GM21423 (cell line): ENCODE results near the gene COA1.
"Not testable (repeated sequence)": the region's sequence is repeated elsewhere in the genome, so short reads cannot be mapped to it uniquely, and the experiment has no call there.

ENCODE experiments used
- ATAC-seq: cut with Tn5 transposase; IDR thresholded peaks from one replicate; pipeline ENCODE4 v1.9.1; 2021; ENCODE audit warnings: mild to moderate bottlenecking, moderate library complexity; ENCODE audit not compliant: unreplicated experiment

The COA1 gene

DNA sequence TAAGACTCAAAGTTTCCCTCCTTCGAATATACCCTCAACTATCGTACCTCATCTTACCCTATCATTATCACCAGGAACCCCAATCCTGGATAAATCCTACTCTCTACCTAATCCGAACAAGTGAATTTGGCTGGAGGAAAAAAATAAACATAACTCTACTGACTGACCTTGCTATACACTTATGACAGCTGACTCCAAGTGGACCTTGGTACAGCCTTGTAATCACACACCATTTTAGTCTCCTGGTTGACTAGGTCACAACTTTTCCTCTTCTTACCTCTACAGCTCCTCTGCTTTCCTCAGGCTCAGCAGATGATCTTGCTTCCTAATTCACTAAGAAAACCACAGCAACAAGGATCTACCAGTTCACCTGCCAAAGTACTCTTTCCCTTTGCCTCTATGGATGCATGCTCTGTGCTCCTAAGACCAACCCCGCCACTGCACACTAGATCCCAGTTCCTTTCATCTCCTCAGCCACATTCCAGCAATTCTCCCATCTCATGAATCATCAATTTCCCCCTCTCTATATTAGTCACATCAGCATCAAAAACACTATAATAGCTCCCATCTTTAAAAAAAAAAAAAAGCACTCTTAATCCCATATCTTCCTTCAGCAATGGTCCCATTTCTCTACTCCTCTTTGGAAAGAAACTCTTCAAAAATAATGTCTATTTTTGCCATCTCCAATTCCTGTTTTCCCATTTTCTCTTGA is 35.5 kb downstream of the COA1 start:
- ATAC-seq: no peak

DNA sequence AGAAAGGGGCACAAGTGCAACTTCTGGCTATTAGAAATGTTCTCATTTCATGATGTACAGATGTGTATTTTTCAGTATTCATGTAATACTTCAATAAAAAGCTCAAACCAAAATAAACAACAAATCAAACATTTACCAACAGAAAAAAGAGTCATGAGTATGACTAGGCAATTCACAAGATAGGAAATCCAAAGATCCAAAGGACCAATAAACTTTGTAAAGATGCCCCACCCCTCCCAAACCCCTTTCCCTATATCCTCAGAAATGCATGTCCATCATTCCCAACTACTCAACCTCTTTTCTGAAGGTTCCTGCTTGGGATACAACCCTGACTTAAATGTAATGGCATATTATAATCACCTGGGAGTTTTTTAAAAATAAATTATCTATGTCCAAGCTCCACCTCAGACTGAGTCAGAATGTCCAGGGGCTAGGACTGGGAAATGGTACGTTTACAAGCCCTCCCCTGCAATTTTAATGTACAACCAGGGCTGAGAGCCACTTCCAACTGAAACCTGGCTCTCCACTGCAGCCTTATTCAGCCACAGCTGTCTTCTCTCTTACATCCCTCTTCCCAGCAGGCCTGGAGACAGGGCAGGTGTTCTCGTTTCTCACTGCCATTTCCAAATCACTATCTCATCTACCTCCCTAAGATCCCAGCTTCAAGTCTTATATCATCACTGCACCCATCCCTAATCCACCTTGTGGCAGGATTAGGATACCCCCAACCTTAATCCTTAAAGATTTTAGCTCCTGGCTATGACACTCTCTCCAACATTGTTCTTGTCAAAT is 36.5 kb downstream of the COA1 start:
- no peak for ATAC-seq

DNA sequence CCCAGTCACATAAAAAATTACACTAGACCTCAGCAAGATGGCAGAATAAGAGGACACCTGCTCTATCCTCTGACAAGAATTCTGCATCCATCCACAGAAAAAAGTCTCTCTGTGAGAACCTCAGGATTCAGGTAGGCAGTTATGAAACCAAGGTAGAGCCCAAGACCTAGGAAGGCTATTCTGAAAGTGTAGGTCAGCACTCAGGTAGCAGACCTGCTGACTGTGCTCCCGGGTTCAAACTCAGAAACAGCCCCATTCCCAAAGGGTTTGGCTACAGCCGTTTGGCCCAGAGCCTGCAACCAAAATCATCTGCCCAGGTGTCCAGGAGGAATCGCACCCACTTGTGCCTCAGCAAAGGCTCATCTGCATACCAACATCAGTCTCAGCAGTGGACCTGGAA is 37.7 kb downstream of the COA1 start:
- no peak for ATAC-seq

DNA sequence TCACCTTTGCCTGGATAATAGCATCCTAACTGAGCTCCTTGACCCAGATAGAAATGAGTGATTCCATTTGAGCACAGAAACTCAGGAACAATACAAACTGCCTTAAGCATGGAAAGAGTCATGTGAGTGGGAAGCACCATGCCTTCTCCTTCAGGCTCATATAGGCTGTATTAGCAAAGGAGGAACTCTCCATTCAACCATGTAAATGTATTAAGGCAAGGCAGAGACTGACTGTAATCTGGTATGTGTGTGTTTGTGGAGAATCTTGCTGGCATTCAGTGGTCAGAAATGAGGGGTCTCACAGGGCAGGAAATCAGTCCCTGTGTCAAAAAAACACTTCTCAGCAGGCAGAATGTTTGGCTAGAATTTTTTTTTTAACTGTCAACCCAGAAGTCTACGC is 40.2 kb downstream of the COA1 start:
- ATAC-seq: no peak

DNA sequence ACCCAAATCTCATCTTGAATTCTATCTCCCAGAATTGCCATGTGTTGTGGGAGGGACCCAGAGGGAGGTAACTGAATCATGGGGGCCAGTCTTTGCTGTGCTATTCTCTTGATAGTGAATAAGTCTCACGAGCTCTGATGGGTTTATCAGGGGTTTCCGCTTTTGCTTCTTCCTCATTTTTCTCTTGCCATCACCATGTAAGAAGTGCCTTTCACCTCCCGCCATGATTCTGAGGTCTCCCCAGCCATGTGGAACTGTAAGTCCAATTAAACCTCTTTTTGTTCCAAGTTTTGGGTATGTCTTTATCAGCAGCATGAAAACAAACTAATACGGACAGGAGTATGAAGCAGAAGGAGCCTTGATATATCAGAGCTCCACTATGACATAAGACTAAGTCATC is 41.5 kb downstream of the COA1 start:
- ATAC-seq: not testable (repeated sequence)

DNA sequence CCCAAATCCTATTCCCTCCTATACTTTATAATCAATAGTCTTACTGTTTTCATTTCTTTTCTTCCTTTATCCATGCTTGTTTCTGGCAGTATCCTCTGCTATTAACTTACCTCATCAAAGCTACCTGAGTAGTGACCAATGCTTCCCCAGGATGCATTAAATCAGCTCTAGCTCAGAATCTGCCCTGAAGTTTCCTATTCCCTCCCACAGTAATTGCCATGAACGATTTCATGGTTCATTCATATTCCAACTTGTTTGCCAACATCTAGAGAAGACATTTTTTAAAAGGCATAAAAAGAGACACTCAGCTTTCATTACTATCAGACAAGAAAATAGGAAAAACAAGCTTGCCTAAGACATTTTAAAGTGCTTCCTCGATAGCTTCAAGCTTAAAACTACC is 42.3 kb downstream of the COA1 start:
- no peak for ATAC-seq

DNA sequence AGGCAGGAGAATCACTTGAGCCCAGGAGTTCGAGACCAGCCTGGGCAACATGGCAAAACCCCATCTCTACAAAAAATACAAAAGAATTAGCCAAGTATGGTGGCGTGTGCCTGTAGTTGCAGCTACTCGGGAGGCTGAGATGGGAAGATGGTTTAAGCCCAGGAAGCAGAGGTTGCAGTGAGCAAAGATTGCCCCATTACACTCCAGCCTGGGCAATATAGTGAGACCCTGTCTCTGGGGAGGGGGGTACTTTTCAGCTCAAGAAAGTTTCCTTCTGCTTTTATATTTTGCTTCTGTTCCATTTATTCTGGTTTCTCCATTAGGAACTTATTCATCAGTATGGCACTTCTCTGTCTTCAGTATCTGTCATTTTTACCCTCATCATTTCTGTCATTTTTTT is 48.6 kb downstream of the COA1 start:
- ATAC-seq: no peak

DNA sequence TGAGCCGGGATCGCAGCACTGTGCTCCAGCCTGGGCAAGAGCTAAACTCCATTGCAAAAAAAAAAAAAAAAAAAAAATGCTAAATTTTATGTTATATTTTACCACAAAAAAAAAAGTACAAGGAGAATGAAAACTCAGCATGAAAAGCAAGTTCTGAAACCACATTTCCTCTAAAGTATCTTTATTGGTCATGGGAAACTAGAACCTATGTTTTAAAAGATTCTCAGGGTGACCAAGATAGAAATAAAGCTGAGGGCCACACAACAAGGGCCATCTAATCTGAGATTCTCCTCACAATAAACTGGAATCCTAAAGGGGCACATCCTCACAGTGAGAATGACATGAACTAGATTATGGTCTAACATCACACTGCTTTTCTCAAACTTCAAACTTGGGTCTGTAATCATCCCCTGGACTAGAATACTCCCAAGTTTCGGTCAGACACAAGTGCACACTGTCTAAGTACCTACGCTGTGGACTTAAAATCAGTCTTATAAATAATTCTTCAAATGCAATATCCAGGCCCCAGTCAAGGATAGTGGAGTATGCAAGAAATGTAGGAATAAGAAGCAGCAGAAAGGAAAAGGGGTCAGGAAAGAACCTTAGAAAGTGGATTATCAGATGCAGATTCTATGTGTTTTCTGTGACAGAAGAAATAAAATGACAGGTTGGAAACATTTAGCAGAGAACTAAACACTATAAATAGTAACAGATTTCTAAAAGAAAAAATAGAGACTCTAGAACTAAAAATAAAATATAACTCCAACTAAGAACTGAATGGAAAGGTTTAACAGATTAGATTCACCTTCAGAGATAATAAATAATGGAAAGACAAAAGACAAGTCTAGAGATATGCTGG is 49.9 kb downstream of the COA1 start:
- ATAC-seq: no peak

DNA sequence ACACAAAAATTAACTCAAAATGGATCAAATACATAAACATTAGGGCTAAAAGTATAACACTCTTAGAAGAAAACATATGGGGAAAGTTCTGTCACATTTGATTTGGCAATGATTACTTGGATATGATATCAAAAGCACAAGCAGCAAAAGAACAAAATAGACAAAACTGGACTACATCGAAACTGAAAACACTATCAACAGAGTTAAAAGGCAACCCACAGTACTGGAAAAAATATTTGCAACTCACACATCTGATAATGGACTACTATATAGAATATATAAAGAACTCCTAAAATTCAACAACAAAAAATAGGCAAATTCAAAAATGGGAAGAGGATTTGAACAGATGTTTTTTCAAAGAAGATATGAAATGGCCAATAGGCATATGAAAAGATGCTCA is 51.0 kb downstream of the COA1 start:
- no peak for ATAC-seq

DNA sequence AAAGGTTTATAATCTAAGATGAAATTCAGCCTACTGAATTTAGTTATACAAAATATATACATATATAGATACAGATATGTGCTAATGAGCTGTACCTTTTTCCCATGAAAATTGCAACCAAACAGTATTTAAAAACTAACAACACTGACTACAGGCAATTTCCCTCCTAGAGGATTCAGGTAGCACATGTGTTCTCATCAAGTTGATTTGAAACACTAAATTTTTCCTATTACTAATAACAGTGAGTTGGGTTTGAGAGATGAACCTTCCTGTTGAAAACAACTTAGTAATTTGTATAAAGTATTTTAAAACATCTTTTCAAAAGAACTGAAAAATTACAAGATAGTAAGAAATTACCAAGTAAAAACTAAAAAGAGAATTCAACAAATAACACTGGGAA is 51.5 kb downstream of the COA1 start:
- no peak for ATAC-seq

DNA sequence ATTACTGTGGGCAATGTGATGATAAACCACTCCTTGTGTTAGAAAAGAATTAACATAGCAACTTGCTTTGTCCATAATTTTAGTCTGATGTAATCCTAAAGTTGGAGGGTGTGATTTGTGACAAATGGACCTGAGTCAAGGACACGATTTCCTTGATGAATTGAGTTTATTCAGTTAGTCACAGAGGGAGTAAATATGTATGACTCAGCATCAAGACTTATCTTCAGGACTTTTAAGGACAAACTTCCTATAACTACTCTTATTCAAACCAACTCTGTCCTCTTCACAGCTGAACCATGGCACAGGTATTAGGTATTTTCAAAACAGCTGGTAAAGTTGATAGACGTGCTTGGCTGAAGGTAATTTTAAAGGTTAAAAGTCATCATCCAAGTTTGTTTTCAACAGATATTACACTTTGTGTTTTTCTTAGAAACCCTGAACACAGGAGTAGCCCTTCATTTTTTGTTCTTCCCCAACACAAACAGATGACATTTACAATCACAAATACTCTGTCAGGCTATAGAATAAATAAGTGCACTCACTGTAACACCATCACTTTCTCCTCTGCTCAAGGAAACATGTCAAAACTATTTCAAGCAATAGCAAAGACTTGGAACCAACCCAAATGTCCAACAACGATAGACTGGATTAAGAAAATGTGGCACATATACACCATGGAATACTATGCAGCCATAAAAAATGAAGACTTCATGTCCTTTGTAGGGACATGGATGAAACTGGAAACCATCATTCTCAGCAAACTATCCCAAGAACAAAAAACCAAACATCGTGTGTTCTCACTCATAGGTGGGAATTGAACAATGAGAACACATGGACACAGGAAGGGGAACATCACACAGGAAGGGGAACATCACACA is 54.5 kb downstream of the COA1 start:
- ATAC-seq: no peak

DNA sequence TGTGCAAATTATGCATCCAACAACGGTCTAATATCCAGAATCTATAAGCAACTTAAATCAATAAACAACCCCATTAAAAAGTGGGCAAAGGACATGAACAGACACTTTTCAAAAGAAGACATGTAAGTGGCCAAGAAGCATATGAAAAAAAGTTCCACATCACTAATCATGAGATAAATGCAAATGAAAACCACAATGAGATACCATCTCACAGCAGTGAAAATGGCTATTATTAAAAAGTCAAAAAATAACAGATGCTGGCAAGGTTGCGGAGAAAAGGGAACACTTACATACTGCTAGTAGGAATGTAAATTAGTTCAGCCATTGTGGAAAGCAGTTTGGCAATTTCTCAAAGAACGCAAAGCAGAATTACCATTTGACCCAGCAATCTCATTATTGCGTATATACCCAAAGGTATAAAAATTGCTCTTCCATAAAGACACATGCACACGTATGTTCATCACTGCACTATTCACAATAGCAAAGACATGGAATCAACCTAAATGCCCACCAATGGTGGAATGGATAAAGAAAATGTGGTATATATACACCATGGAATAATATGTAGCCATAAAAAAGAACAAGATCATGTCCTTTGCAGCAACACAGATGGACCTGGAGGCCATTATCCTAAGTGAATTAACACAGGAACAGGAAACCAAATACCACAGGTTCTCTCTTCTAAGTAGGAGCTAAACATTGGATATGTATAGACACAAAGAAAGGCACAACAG is 55.9 kb downstream of the COA1 start:
- ATAC-seq: not testable (repeated sequence)

DNA sequence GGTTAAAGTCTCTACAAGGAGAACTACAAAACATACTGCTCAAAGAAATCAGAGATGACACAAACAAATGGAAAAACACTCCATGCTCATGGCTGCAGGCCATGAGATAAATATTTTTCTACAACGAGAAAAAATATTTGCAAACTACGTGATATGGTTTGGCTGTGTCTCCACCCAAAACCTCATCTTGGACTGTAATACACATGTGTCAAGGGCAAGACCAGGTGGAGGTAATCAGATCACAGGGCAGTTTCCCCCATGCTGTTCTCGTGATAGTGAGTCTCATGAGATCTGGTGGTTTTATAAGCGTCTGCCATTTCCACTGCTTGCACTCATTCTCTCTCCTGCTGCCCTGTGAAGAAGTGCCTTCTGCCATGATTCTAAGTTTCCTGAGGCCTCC is 57.8 kb downstream of the COA1 start:
- no peak for ATAC-seq

DNA sequence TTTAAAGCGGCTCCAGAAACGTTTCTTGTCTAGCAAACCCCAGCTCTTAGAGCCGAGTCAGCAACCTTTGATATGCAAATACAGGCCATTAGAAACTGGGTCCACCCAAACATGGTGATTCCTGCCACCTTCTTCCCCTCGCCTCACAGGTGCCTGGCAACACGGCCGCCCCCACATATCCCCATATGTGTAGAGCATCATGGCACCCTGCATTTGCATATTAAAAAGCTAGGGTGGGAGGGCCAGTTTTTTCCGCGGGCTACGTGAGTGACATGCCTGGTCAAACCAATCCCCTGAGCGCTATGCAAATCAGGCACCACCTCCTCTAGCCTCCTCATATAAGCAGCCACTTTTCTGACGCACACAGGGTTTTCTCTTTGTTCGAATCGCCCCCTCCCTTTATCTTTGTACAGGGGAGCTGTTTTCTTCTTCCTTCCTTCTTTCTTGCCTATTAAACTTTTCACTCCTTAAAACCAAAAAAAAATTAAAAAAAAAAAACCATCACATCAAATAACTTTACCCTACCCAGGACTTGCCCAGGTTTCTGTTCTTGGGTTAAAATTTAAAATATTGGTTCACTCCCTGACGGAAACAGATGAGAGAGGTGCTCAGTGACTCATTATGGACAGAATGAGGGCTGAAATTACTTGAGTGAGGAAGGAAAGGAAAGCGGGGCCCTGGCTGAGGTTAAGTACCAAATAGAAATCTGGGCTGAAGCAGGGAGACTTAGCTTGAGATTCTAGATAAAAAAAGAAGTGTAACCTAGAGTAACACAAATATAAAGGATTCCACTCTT is 59.8 kb downstream of the COA1 start:
- peak; percentile 63 for ATAC-seq

DNA sequence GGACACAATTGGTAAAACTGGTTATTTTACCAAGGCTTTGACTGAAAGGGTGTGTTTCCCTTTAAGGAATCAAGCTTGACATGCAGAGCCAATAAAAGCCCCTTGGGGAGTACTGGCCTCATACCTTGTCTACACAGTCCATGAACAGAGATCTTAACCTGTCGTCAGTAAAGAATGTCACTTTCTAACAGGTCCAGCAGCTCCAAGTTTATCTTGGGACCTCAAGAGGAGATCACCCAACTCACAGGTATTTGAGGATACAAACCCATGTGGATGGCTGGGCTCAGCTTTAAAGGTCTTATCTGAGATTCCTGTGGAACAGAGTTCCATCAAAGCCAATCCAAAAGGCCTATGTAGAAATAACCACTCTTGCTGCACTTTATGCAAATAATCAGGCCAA is 61.3 kb downstream of the COA1 start:
- no peak for ATAC-seq

DNA sequence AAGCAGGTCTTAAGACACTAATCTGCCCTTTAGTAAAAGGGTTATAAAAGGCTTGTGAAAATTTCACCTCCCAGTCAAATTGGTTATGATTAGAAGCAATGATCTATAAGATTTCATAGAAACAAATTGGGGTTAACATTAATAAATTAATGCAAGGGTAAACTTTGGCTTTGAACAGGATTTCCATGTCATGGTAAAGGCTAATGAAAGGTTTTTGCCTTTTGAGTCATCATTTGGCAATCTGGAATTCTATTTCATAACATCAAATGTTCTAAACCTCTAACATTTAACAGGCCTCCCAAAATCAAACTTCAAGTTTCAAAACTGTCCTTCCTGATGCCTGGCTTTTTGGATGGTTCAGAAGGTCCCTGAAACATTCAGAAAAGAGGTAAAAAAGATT is 62.4 kb downstream of the COA1 start:
- no peak for ATAC-seq

DNA sequence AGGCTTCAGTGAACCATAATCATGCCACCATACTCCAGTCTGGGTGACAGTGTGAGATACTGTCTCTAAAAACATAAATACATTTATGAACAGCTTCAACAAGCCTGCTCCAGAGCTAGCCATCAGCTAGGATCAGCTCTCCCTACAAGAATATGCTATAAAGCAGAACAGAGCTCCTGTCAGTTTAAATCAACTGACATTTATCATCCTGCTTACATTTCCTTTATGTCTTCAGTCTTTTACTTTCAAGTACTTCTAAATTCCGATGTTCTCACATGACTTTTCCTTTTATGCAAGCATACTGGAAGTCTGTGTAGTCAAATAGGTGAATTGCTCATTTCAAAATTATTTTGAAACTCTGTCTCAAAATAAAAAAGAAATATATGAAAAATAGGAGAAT is 64.6 kb downstream of the COA1 start:
- ATAC-seq: no peak

DNA sequence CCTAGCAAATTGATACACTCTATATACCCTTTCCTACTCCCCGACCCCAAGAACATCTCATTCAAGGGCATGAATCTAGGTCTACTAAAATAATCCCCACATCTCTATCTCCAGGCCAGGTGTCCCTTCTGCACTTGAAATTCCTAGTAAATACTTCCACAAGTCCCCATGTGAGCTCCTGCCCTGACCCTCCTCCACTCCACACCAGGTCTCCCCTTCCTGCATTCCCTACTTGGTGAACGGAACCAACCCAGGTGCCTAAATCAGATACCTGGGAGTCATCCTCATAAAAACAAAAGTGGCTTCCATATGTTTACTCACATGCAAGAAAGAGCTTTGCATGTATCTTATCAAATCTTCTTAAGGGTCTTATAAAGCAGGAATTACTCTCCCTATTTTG is 69.2 kb downstream of the COA1 start:
- no peak for ATAC-seq

DNA sequence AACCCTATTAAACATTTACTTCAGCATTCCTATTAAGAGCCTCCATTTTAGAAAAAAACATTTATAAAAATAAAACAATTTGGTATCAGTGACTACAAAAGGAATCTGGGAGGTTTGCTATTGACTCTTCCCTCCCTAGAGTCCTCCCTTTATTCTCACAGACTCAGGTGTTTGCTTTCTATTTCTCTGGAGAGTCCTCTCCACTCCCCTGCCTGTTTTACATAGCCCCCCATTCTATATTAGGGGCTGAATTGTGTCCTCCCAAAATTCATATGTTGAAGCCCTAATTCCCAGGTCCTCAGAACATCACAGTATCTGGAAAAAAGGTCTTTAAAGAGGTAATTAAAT is 69.8 kb downstream of the COA1 start:
- ATAC-seq: no peak
